Parathyroid adenoma (tissue), 2 donors: ENCODE measurements around the gene PAFAH2.

Experiments
- H2AFZ ChIP-seq: fragments of 300-600 bp; sonication (generic); one replicate; pipeline ENCODE4 v1.7.0; 2017; ENCODE audit warnings: antibody characterized with exemption, mild to moderate bottlenecking
- H3K27ac ChIP-seq: fragments of 300-600 bp; sonication (generic); one replicate; pipeline ENCODE4 v1.7.0; 2017
- H3K27me3 ChIP-seq: fragments of 300-600 bp; sonication (generic); one replicate; pipeline ENCODE4 v1.7.0; 2017; ENCODE audit warnings: low read length; ENCODE audit not compliant: control insufficient read depth, insufficient read depth
- H3K36me3 ChIP-seq: fragments of 300-600 bp; sonication (generic); one replicate; pipeline ENCODE4 v1.7.0; 2017; ENCODE audit warnings: low read length; ENCODE audit not compliant: control insufficient read depth, insufficient read depth
- H3K4me1 ChIP-seq: fragments of 300-600 bp; sonication (generic); one replicate; pipeline ENCODE4 v1.7.0; 2017; ENCODE audit warnings: control low read depth
- H3K4me2 ChIP-seq: fragments of 300-600 bp; sonication (generic); one replicate; pipeline ENCODE4 v1.7.0; 2017; ENCODE audit warnings: low read length
- H3K4me3 ChIP-seq: fragments of 300-600 bp; sonication (generic); one replicate; pipeline ENCODE4 v1.7.0; 2017; ENCODE audit warnings: low read depth, low read length
- H3K79me2 ChIP-seq: fragments of 300-600 bp; sonication (generic); one replicate; pipeline ENCODE4 v1.7.0; 2017; ENCODE audit warnings: control low read depth
- H3K9ac ChIP-seq: fragments of 300-600 bp; sonication (generic); one replicate; pipeline ENCODE4 v1.7.0; 2017; ENCODE audit warnings: mild to moderate bottlenecking
- H3K9me3 ChIP-seq: fragments of 300-600 bp; sonication (generic); one replicate; pipeline ENCODE4 v1.7.0; 2017; ENCODE audit warnings: low read length; ENCODE audit not compliant: control insufficient read depth
- TF ChIP-seq, protein P1 (sequence below): fragments of 300-600 bp; sonication (generic); IDR thresholded peaks from one replicate; pipeline ENCODE4 v1.7.0; 2017; ENCODE audit warnings: antibody characterized with exemption, mild to moderate bottlenecking
- donor health status: primary hyperparathyroidism.

The PAFAH2 gene

GRCh38 chr1:26022404-26022779 is 24.5 kb upstream of the PAFAH2 start:
- H3K36me3 ChIP-seq: no peaks in the 10 kb centered on the region
- H2AFZ ChIP-seq: no peak overlapping the region
- no peaks in the 10 kb centered on the region for H3K79me2 ChIP-seq
- no peaks in the 10 kb centered on the region for H3K9me3 ChIP-seq
- no peak overlapping the region for H3K4me2 ChIP-seq
- TF ChIP-seq, protein P1, sequence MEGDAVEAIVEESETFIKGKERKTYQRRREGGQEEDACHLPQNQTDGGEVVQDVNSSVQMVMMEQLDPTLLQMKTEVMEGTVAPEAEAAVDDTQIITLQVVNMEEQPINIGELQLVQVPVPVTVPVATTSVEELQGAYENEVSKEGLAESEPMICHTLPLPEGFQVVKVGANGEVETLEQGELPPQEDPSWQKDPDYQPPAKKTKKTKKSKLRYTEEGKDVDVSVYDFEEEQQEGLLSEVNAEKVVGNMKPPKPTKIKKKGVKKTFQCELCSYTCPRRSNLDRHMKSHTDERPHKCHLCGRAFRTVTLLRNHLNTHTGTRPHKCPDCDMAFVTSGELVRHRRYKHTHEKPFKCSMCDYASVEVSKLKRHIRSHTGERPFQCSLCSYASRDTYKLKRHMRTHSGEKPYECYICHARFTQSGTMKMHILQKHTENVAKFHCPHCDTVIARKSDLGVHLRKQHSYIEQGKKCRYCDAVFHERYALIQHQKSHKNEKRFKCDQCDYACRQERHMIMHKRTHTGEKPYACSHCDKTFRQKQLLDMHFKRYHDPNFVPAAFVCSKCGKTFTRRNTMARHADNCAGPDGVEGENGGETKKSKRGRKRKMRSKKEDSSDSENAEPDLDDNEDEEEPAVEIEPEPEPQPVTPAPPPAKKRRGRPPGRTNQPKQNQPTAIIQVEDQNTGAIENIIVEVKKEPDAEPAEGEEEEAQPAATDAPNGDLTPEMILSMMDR: no peak
- H3K4me3 ChIP-seq: no peak overlapping the region
- H3K27ac ChIP-seq: no peak overlapping the region
- no peaks in the 10 kb centered on the region for H3K27me3 ChIP-seq
- H3K4me1 ChIP-seq: no peaks in the 10 kb centered on the region
- H3K9ac ChIP-seq: no peak overlapping the region

DNA sequence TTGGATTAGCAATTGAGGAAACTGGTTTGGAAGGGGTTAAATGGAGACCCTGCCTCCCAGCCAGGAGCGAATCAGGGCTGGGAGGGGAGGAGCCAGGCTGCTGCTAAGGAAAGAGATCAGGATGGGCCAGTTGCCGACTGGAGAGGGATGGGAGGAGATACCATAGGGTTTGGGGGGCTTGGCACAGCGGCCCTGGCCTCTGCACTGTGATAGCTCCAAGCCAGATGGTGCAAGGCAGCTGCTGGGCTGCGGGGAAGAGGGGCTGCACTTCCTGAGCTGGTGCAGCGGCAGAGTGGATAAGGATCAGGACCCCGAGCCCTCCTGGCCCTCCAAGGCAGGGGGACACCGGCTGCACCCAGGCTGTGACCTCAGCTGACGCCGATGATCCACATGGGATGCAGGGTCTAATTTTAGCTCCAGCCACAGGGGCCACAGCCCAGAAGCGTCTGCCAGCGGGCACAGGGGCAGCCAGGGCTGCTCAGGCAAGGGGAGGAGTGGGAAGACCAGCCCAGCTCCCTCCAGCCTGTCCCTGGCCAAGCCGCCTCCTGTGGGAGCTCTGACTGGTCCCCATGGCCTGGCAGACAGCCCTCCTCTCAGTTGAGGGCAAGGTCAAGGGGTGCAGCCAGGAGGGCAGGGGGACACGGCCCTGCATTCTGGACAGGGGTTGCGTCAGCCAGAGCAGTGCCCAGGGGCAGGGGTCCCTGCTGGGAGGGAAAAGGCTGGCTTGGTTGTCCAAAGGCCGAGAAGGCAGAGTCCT is 24.0 kb upstream of the PAFAH2 start, which contains the start of gene EXTL1:
EXTL1 (plus strand) TSS at position 129 of the 757 bp plus-strand sequence. CDS start 872 bp downstream, outside the sequence.
- Histone ChIP-seq H3K27me3 (no peaks in the 10 kb centered on the region), H3K9me3 (no peaks in the 10 kb centered on the region), H3K79me2 (no peaks in the 10 kb centered on the region), H3K27ac (no peak within 1 kb of the TSS), H3K36me3 (no peaks in the 10 kb centered on the region), H3K9ac (no peak within 1 kb of the TSS), H2AFZ (peak within 1 kb of the TSS; percentile 34), H3K4me1 (no peaks in the 10 kb centered on the region), H3K4me3 (no peak within 1 kb of the TSS), H3K4me2 (no peak within 1 kb of the TSS)
- TF ChIP-seq, protein P1: no peak

DNA sequence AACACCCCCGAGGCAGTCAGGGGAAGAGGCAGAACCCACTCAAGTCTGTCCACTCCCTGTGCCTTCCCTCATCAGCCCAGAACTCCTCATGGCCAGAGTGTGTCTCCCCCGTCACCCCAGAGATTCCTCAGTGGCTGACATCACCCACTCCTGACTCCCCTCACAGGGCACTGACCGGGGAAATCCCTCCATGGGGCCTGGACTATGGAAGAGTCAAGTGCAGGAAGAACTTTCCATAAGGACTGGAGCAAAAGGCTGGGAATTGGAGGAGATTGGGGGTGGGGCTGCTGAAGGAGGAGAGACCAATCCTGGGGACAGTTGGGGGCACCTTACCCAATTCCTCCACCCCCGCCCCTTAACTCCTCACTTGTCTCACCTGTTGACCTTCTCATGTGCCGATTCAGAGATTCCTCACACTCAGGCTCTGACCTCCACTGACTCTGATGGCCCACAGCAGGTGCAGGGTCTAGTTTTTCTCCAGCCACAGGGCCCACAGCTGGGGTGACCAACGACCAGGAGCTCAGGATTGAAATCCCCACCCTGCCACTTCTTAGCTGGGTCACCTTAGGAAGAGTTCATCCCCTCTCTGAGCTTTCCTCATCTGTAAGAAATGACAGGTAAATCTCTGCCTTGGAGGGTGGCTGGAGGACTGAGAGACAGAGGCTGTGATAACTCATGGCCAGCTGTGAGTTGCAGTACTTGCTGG is 23.2 kb upstream of the PAFAH2 start:
- TF ChIP-seq, protein P1: no peak
- Histone ChIP-seq H3K4me2 (no peak overlapping the region), H2AFZ (no peak overlapping the region), H3K4me1 (no peaks in the 10 kb centered on the region), H3K36me3 (no peaks in the 10 kb centered on the region), H3K27me3 (no peaks in the 10 kb centered on the region), H3K4me3 (no peak overlapping the region), H3K9me3 (no peaks in the 10 kb centered on the region), H3K27ac (no peak overlapping the region), H3K9ac (no peak overlapping the region), H3K79me2 (no peaks in the 10 kb centered on the region)

DNA sequence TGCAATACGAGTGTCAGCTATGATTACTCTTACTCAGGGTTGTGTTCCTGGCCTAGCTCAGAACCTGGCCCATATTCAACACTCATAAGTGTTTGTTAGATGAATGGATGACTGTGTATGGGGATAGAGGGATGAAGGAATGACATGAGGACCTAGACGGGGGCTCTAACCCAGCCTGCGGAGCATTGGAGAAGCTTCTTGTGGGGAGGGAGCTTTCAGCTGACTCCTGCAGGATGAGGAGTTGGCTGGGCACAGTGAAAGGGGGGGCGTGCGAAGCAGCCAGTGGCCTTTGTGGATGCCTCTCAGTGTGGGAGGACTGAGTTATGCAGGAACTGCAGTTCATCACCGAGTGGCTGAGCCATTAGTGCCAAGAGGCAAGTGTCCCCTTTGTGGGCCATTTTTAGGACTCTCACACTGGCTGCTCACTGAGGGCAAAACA is 22.5 kb upstream of the PAFAH2 start:
- no peaks in the 10 kb centered on the region for H3K4me1 ChIP-seq
- H3K79me2 ChIP-seq: no peaks in the 10 kb centered on the region
- no peak overlapping the region for H3K4me3 ChIP-seq
- H3K27me3 ChIP-seq: no peaks in the 10 kb centered on the region
- no peak overlapping the region for H3K27ac ChIP-seq
- TF ChIP-seq, protein P1: no peak
- H2AFZ ChIP-seq: no peak overlapping the region
- no peaks in the 10 kb centered on the region for H3K36me3 ChIP-seq
- H3K9me3 ChIP-seq: no peaks in the 10 kb centered on the region
- H3K9ac ChIP-seq: no peak overlapping the region
- H3K4me2 ChIP-seq: no peak overlapping the region
